CD4-positive, CD25-positive, alpha-beta regulatory T cell (primary cell): Measurements from ENCODE around the gene ARFRP1. TPM values are rescaled to one million over a fixed set of nuclear protein-coding genes. Genes with fewer than 3 reads are reported as not detected.
"Not testable (repeated sequence)": the region's sequence is repeated elsewhere in the genome, so short reads cannot be mapped to it uniquely, and the experiment has no call there.

Source experiments
- ATAC-seq, 2 donors: fragments of 150-1000 bp; cut with Tn5 transposase; one replicate each; pipeline ENCODE4 v1.10.0; 2021; ENCODE audit warnings: low read depth in 2 of 2, moderate number of reproducible peaks in 2 of 2, moderate library complexity in 1 of 2
- DNase-seq, 3 donors: peaks; one replicate each; pipeline versions ENCODE4 v3.0.0 to v3.0.0-alpha.2; 2012 to 2022; ENCODE audit warnings: mixed read lengths in 1 of 3
- H3K27ac ChIP-seq: one replicate; pipeline ENCODE4 v1.7.0; 2013; ENCODE audit warnings: mild to moderate bottlenecking, low read length; ENCODE audit not compliant: insufficient read depth, poor library complexity, severe bottlenecking
- H3K27me3 ChIP-seq: one replicate; pipeline ENCODE4 v1.7.0; 2013; ENCODE audit warnings: low read length; ENCODE audit not compliant: control insufficient read depth, insufficient read depth
- H3K36me3 ChIP-seq: one replicate; pipeline ENCODE4 v1.7.0; 2013; ENCODE audit warnings: mild to moderate bottlenecking, low read length, moderate library complexity; ENCODE audit not compliant: control insufficient read depth, insufficient read depth
- H3K4me1 ChIP-seq: 2 replicates; pipeline ENCODE4 v1.7.0; 2013; ENCODE audit warnings: mild to moderate bottlenecking, low read length; ENCODE audit not compliant: insufficient read depth, control insufficient read depth, poor library complexity, severe bottlenecking
- H3K4me3 ChIP-seq: one replicate; pipeline ENCODE4 v1.7.0; 2013; ENCODE audit warnings: low read depth, mild to moderate bottlenecking, low read length, moderate library complexity
- H3K9me3 ChIP-seq, 2 experiments: 1 replicate in 1 of 2; 2 replicates in 1 of 2; pipeline ENCODE4 v1.7.0; 2013; ENCODE audit warnings: low read length in 2 of 2, mild to moderate bottlenecking in 1 of 2, moderate library complexity in 1 of 2; ENCODE audit not compliant: control insufficient read depth in 2 of 2
- H3K27ac Mint-ChIP-seq, 3 donors: one replicate each; pipeline ENCODE4 v1.8.0; 2020 to 2022; ENCODE audit warnings: mild to moderate bottlenecking in 3 of 3, mixed read lengths in 3 of 3, moderate library complexity in 2 of 3
- H3K27me3 Mint-ChIP-seq: one replicate; pipeline ENCODE4 v1.8.0; 2022; ENCODE audit warnings: mild to moderate bottlenecking, mixed read lengths
- H3K36me3 Mint-ChIP-seq: one replicate; pipeline ENCODE4 v1.8.0; 2020; ENCODE audit warnings: mixed read lengths
- H3K4me1 Mint-ChIP-seq, 4 donors: one replicate each; pipeline ENCODE4 v1.8.0; 2020 to 2022; ENCODE audit warnings: mixed read lengths in 4 of 4, mild to moderate bottlenecking in 1 of 4
- H3K4me3 Mint-ChIP-seq, 4 donors: one replicate each; pipeline ENCODE4 v1.8.0; 2020 to 2022; ENCODE audit warnings: mild to moderate bottlenecking in 4 of 4, mixed read lengths in 4 of 4, moderate library complexity in 3 of 4
- H3K9me3 Mint-ChIP-seq, 7 donors: one replicate each; pipeline ENCODE4 v1.8.0; 2020 to 2022; ENCODE audit warnings: mixed read lengths in 7 of 7, mild to moderate bottlenecking in 3 of 7, moderate library complexity in 2 of 7
- polyA plus RNA-seq, 4 donors: library from polyadenylated mRNA; unstranded; fragments of 300-500 nt; fragmentation: Illumina TruSeq; gene quantifications; one replicate each; pipeline ENCODE4 v1.2.3, GENCODE V29; 2021
- total RNA-seq: library from RNA; stranded (reverse); gene quantifications from one replicate; pipeline ENCODE4 v1.2.3, GENCODE V29; 2022

ARFRP1 gene
- total and polyA plus RNA-seq, 5 donors from 2014 or later = 51.6 to 65.7 (median 61.6) TPM

DNA sequence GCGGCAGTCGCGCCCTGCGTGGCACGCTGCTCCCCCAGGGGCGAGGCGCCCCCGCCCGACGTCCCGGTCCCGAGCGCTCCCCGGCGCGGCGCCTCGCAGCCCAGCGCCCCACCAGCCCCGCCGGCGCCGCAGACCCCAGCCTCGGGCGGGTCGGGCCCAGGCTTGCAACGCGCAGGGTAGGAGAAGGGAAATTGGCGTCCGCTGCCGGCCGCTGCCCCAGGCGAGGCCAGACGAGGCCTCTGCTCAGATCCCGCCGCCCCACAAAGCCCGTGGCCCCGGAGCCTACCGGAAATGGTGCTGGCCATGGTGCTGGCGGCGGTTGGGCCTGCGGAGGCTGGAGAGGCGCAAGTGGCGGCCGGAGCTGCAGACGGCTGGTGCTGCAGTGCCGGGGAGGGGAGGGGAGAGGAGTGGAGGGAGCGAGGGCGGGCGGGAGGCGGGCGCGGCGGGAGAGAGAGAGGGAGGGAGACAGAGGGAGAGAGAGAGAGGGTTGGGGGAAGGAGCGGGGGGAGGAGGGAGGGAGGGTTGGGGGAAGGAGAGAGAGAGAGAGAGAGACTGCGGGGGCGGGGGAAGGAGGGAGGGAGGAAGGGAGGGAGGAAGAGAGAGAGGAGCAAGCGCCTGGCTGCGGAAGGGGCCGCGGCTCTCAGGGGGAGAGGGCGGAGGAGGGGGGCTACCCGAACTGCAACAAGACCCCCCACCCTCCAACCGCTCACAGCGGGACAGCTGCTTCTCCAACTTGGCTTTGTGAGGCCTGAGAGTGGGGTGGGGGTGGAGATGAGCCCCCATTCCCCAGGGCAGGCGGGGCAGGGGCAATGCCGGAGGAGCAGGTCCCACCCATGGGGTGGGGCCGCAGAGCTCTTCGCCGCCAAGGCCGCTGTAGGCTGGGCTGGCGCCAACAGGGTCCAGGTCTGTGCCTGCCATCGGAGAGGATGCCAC, 54.5 kb downstream of the ARFRP1 start, which contains the start of gene STMN3:
STMN3 (minus strand) TSS at position 384 of the 933 bp plus-strand sequence; CDS start at position 305, 79 bp downstream.
- H3K27me3 ChIP-seq = no peaks in the 10 kb centered on the region
- no peaks in the 10 kb centered on the region for H3K27me3 Mint-ChIP-seq
- H3K9me3 ChIP-seq = no peaks in the 10 kb centered on the region
- H3K27ac ChIP-seq = peak within 1 kb of the TSS; percentile 51
- no peaks in the 10 kb centered on the region for H3K36me3 Mint-ChIP-seq
- peak within 1 kb of the TSS in 1 of 3 donors; percentile 56 for H3K27ac Mint-ChIP-seq
- peaks cover 4 to 29% (median 16%) of the 10 kb centered on the region in 4 donors for H3K4me1 Mint-ChIP-seq
- H3K4me1 ChIP-seq = peaks cover 30% of the 10 kb centered on the region
- ATAC-seq = peak; percentile 36 to 38
- H3K9me3 Mint-ChIP-seq = peaks cover 0 to 2% (median 0%) of the 10 kb centered on the region in 7 donors
- H3K4me3 Mint-ChIP-seq = peak within 1 kb of the TSS; percentile 86 to 93 (median 90)
- H3K36me3 ChIP-seq = no peaks in the 10 kb centered on the region
- peak; percentile 60 to 66 (median 61) for DNase-seq
- H3K4me3 ChIP-seq = no peak within 1 kb of the TSS

DNA sequence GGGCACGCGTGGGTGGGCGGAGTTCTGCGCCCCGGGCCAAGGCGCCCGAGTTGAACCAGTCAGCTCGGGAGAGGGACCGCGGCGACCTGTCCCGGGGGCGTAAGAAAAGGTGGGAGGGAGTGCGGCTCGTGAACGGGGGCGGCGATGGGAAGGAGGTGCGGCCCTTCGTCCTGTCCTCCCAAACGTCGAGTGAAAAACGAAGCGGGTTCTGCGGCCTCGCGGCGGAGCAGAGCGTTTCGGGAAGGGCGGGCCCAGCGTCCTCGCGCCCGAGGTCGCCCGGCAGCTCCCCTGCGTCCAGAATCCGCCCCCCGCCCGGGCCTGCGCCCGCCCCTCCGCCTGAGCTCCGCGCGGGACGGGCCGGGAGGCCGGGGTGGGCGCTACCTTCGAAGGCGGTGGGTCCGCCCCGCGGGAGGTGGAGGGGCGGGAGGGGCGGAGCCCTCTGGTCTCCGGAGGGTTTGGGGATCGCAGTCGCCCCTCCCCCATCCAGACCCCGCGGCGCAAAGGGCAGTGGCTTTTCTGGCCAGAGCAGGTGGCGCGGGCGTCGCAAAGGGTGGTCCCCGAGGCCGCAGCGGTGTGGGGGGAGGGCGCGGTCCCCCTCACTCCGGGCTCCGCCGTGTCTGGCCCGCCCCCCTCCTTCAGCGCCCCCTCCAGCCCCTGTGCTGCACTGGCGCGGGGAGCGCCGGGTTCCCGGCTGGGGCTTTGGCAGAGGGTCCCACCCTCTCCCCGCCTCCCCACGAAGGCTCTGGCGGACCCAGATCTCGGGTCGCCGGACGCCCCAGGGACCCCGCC, 55.4 kb downstream of the ARFRP1 start:
- Histone ChIP-seq H3K4me1 (peaks cover 24% of the 10 kb centered on the region), H3K36me3 (no peaks in the 10 kb centered on the region), H3K4me3 (no peak overlapping the region), H3K27me3 (no peaks in the 10 kb centered on the region), H3K9me3 (no peaks in the 10 kb centered on the region), H3K27ac (peak overlapping the region; percentile 51)
- Mint-ChIP-seq H3K4me3 (peak overlapping the region; percentile 86 to 98 (median 90)), H3K27ac (no peak overlapping the region), H3K36me3 (no peaks in the 10 kb centered on the region), H3K4me1 (peaks cover 0 to 24% (median 13%) of the 10 kb centered on the region in 4 donors), H3K27me3 (no peaks in the 10 kb centered on the region), H3K9me3 (peaks cover 0 to 2% (median 0%) of the 10 kb centered on the region in 7 donors)
- DNase-seq (peak in 2 of 3 donors; percentile 31 to 57), ATAC-seq (peak; percentile 44 to 46)

DNA sequence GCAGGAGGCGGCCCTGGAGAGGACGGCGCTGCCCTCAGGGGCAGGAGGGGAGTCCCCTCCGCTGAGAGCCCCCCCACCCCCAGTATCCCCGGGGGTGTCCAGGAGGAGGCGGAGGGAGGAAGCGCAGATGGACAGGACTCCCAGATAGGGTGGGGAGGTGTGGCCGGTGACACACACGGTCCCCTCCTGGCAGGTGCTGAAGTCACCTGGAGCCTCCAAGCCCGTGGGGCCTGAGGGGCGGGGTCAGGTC, 55.9 kb downstream of the ARFRP1 start:
- peak in 1 of 2 donors; percentile 4 for ATAC-seq
- DNase-seq = no peak
- H3K4me1 ChIP-seq = peaks cover 24% of the 10 kb centered on the region
- no peaks in the 10 kb centered on the region for H3K36me3 ChIP-seq
- Mint-ChIP-seq H3K36me3 (no peaks in the 10 kb centered on the region), H3K27ac (peak overlapping the region in 1 of 3 donors; percentile 77), H3K4me3 (peak overlapping the region; percentile 86 to 98 (median 90)), H3K4me1 (peaks cover 0 to 24% (median 12%) of the 10 kb centered on the region in 4 donors), H3K9me3 (peaks cover 0 to 2% (median 0%) of the 10 kb centered on the region in 7 donors), H3K27me3 (no peaks in the 10 kb centered on the region)
- no peaks in the 10 kb centered on the region for H3K9me3 ChIP-seq
- no peak overlapping the region for H3K4me3 ChIP-seq
- peak overlapping the region; percentile 51 for H3K27ac ChIP-seq
- H3K27me3 ChIP-seq = no peaks in the 10 kb centered on the region

DNA sequence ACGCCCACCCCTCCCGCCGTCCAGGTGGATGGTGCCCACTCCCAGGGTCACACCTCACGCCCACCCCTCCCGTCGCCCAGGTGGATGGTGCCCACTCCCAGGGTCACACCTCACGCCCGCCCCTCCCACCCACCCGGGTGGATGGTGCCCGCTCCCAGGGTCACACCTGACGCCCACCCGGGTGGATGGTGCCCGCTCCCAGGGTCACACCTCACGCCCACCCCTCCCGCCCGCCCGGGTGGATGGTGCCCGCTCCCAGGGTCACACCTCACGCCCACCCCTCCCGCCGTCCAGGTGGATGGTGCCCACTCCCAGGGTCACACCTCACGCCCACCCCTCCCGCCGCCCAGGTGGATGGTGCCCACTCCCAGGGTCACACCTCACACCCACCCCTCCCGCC, 57.3 kb downstream of the ARFRP1 start:
- H3K36me3 Mint-ChIP-seq, DNase-seq, H3K36me3 ChIP-seq, H3K4me3 Mint-ChIP-seq, H3K27ac ChIP-seq, H3K27me3 ChIP-seq, H3K9me3 Mint-ChIP-seq, H3K9me3 ChIP-seq, H3K27ac Mint-ChIP-seq, ATAC-seq, H3K27me3 Mint-ChIP-seq, H3K4me3 ChIP-seq: not testable (repeated sequence)
- H3K4me1 ChIP-seq = peaks cover 24% of the 10 kb centered on the region
- H3K4me1 Mint-ChIP-seq = peaks cover 0 to 23% (median 11%) of the 10 kb centered on the region in 4 donors

DNA sequence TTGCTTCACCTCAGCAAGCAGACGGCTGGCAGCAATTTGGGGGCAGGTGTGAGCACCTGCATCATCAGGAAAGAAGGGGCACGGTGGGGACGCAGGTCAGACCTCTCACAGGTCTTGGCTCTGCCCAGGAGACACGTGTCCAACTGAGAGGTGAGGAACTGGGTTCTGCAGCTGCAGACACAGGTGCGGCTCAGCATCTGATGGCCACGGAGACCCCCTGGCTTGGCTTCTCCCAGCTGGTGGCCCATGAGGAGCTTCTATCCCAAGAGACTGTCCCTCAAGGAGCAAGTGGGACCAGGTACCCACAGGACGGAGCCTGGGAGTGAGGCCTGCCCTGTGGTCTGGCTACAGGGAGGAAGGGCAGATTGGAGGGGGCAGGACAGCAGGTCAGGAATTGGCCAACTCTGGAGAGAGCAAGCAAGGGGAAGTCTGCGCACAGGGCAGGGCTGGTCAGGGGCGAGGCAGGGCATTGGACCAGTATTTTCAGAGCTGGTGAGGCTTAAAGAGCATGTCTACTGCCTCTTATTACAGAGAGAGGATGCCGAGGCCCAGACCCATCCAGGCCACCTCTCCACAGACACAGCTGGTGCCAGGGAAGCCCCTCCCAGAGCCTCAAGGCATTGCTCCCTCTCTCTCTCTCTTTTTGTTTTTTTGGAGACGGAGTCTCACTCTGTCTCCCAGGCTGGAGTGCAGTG, 58.7 kb downstream of the ARFRP1 start:
- ATAC-seq (no peak), DNase-seq (no peak)
- H3K36me3 Mint-ChIP-seq = peaks cover 4% of the 10 kb centered on the region
- H3K4me1 Mint-ChIP-seq = peaks cover 0 to 13% (median 4%) of the 10 kb centered on the region in 4 donors
- H3K9me3 Mint-ChIP-seq = peaks cover 0 to 2% (median 0%) of the 10 kb centered on the region in 7 donors
- peak overlapping the region; percentile 15 to 84 (median 36) for H3K4me3 Mint-ChIP-seq
- no peaks in the 10 kb centered on the region for H3K27me3 ChIP-seq
- H3K36me3 ChIP-seq = no peaks in the 10 kb centered on the region
- no peak overlapping the region for H3K4me3 ChIP-seq
- H3K4me1 ChIP-seq = peaks cover 19% of the 10 kb centered on the region
- H3K27me3 Mint-ChIP-seq = no peaks in the 10 kb centered on the region
- no peaks in the 10 kb centered on the region for H3K9me3 ChIP-seq
- no peak overlapping the region for H3K27ac ChIP-seq
- no peak overlapping the region for H3K27ac Mint-ChIP-seq

Other genes with a start within 250 kb of the ARFRP1 start
- 0.89 TPM for gene KCNQ2, start 235.3 kb downstream of the ARFRP1 start, total RNA-seq
- gene KCNQ2, start 235.3 kb downstream of the ARFRP1 start, polyA plus RNA-seq = 1 to 10 TPM in 1 of 4 donors, under 1 TPM in 1, not detected in 2; 0.77 to 1.1 TPM
- 2.1 TPM for gene EEF1A2, start 208.9 kb downstream of the ARFRP1 start, total RNA-seq
- under 1 TPM in 3 of 4 donors, not detected in 1; 0.10 to 0.56 (median 0.11) TPM for gene EEF1A2, start 208.9 kb downstream of the ARFRP1 start, polyA plus RNA-seq
- 155 TPM for gene PPDPF, start 187.2 kb downstream of the ARFRP1 start, total RNA-seq
- gene PPDPF, start 187.2 kb downstream of the ARFRP1 start, polyA plus RNA-seq = 100 to 1,000 TPM in 1 of 4 donors, 10 to 100 TPM in 3; 75.8 to 110 (median 85.2) TPM
- gene PTK6, start 170.6 kb downstream of the ARFRP1 start, total RNA-seq = 0.20 TPM
- under 1 TPM in 3 of 4 donors, not detected in 1; 0.15 to 0.21 (median 0.19) TPM for gene PTK6, start 170.6 kb downstream of the ARFRP1 start, polyA plus RNA-seq
- not detected for gene SRMS, start 160.2 kb downstream of the ARFRP1 start, total RNA-seq
- not detected for gene SRMS, start 160.2 kb downstream of the ARFRP1 start, polyA plus RNA-seq
- 1.5 TPM for gene FNDC11, start 153.8 kb downstream of the ARFRP1 start, total RNA-seq
- gene FNDC11, start 153.8 kb downstream of the ARFRP1 start, polyA plus RNA-seq = under 1 TPM; 0.07 to 0.94 (median 0.18) TPM
- 124 TPM for gene HELZ2, start 133.7 kb downstream of the ARFRP1 start, total RNA-seq
- gene HELZ2, start 133.7 kb downstream of the ARFRP1 start, polyA plus RNA-seq = 1 to 10 TPM; 5.8 to 8.9 (median 7.1) TPM
- gene GMEB2, start 80.9 kb downstream of the ARFRP1 start, total RNA-seq = 21.9 TPM
- gene GMEB2, start 80.9 kb downstream of the ARFRP1 start, polyA plus RNA-seq = 10 to 100 TPM in 2 of 4 donors, 1 to 10 TPM in 2; 8.3 to 10.5 (median 9.4) TPM
- 64.6 TPM for gene STMN3, start 54.6 kb downstream of the ARFRP1 start, total RNA-seq
- 10 to 100 TPM; 11.7 to 13.5 (median 12.5) TPM for gene STMN3, start 54.6 kb downstream of the ARFRP1 start, polyA plus RNA-seq
- 38.3 TPM for gene RTEL1, start 49.7 kb downstream of the ARFRP1 start, total RNA-seq
- 1 to 10 TPM; 1.8 to 3.7 (median 2.7) TPM for gene RTEL1, start 49.7 kb downstream of the ARFRP1 start, polyA plus RNA-seq
- not detected for gene TNFRSF6B, start 11.3 kb downstream of the ARFRP1 start, total RNA-seq
- not detected for gene TNFRSF6B, start 11.3 kb downstream of the ARFRP1 start, polyA plus RNA-seq
- gene ZGPAT, start 63 bp upstream of the ARFRP1 start, total RNA-seq = 51.5 TPM
- 10 to 100 TPM; 34.0 to 43.2 (median 40.3) TPM for gene ZGPAT, start 63 bp upstream of the ARFRP1 start, polyA plus RNA-seq
- 237 TPM for gene LIME1, start 28.7 kb upstream of the ARFRP1 start, total RNA-seq
- 100 to 1,000 TPM; 338 to 547 (median 430) TPM for gene LIME1, start 28.7 kb upstream of the ARFRP1 start, polyA plus RNA-seq
- gene SLC2A4RG, start 31.8 kb upstream of the ARFRP1 start, total RNA-seq = 110 TPM
- gene SLC2A4RG, start 31.8 kb upstream of the ARFRP1 start, polyA plus RNA-seq = 1 to 10 TPM; 2.9 to 7.7 (median 4.5) TPM
- gene ZBTB46, start 123.3 kb upstream of the ARFRP1 start, total RNA-seq = 0.49 TPM
- gene ZBTB46, start 123.3 kb upstream of the ARFRP1 start, polyA plus RNA-seq = under 1 TPM in 2 of 4 donors, not detected in 2; 0.03 to 0.09 TPM
- not detected for gene ABHD16B, start 153.5 kb upstream of the ARFRP1 start, total RNA-seq
- gene ABHD16B, start 153.5 kb upstream of the ARFRP1 start, polyA plus RNA-seq = under 1 TPM in 1 of 4 donors, not detected in 3; 0.21 TPM
- gene TPD52L2, start 157.3 kb upstream of the ARFRP1 start, total RNA-seq = 33.7 TPM
- 10 to 100 TPM; 69.0 to 72.1 (median 69.9) TPM for gene TPD52L2, start 157.3 kb upstream of the ARFRP1 start, polyA plus RNA-seq
- 34.9 TPM for gene DNAJC5, start 187.2 kb upstream of the ARFRP1 start, total RNA-seq
- 1 to 10 TPM; 5.0 to 7.0 (median 5.8) TPM for gene DNAJC5, start 187.2 kb upstream of the ARFRP1 start, polyA plus RNA-seq
- gene UCKL1, start 248.4 kb upstream of the ARFRP1 start, total RNA-seq = 43.0 TPM
- gene UCKL1, start 248.4 kb upstream of the ARFRP1 start, polyA plus RNA-seq = 10 to 100 TPM; 25.1 to 35.7 (median 31.6) TPM